Measurements from ENCODE around the gene FCAMR. TPM values are rescaled to one million over a fixed set of nuclear protein-coding genes. Genes with fewer than 3 reads are reported as not detected.

FCAMR gene
- total and polyA plus RNA-seq, 2 experiments from 2014 or later = not detected

- no peaks in the 10 kb centered on the region for H3K79me2 ChIP-seq (ENCODE audit: insufficient read depth)
- no peak for DNase-seq
- 71 to 90% methylated on average over 7 of the region's 7 CpGs for WGBS, 2 experiments (ENCODE audit: low coverage in 1 of 2, low lambda C conversion rate in 2 of 2, missing lambda C conversion rate in 2 of 2)
- H3K4me3 ChIP-seq = no peak overlapping the region
- no peak overlapping the region for H2AFZ ChIP-seq
- no peak overlapping the region for H3K4me2 ChIP-seq (ENCODE audit: unreplicated experiment)
- in situ Hi-C loops (cut with MboI) = no loop called here
- TF ChIP-seq EZH2 (IDR thresholded peaks at IDR 0.05; ENCODE audit: insufficient read depth, poor library complexity, severe bottlenecking) (no peak), EZH2phosphoT487 (IDR thresholded peaks at IDR 0.05; ENCODE audit: insufficient read depth, low read depth) (no peak)
- H3K9me3 ChIP-seq (ENCODE audit: low read depth) = no peaks in the 10 kb centered on the region
- no peaks in the 10 kb centered on the region for H4K20me1 ChIP-seq (ENCODE audit: insufficient read depth)
- no peak overlapping the region for H3K9ac ChIP-seq
- H3K36me3 ChIP-seq (ENCODE audit: low read depth) = no peaks in the 10 kb centered on the region
- H3F3A ChIP-seq (ENCODE audit: insufficient read depth) = no peaks in the 10 kb centered on the region
- H3K9me2 ChIP-seq (ENCODE audit: insufficient read depth) = no peaks in the 10 kb centered on the region
- no peaks in the 10 kb centered on the region; the same call in 1 of the 2 replicates for H3K27me3 ChIP-seq (replicated peaks; ENCODE audit: insufficient read depth)
- H3K27ac ChIP-seq = no peak overlapping the region
- H3K4me1 ChIP-seq (ENCODE audit: insufficient read depth) = no peaks in the 10 kb centered on the region
These were observed 8.0 kb downstream of the FCAMR start for GRCh38 chr1:206962272-206962671.

- no peak for TF ChIP-seq EZH2phosphoT487 (IDR thresholded peaks at IDR 0.05; ENCODE audit: insufficient read depth, low read depth)
- TF ChIP-seq EZH2 (IDR thresholded peaks at IDR 0.05; ENCODE audit: insufficient read depth, poor library complexity, severe bottlenecking) = no peak
- H3K27me3 ChIP-seq (replicated peaks; ENCODE audit: insufficient read depth) = no peaks in the 10 kb centered on the region; the same call in 1 of the 2 replicates
- H3K79me2 ChIP-seq (ENCODE audit: insufficient read depth) = no peaks in the 10 kb centered on the region
- no peaks in the 10 kb centered on the region for H4K20me1 ChIP-seq (ENCODE audit: insufficient read depth)
- no peaks in the 10 kb centered on the region for H3F3A ChIP-seq (ENCODE audit: insufficient read depth)
- no peaks in the 10 kb centered on the region for H3K9me3 ChIP-seq (ENCODE audit: low read depth)
- DNase-seq = no peak
- in situ Hi-C loops (cut with MboI) = no loop called here
- H3K4me1 ChIP-seq (ENCODE audit: insufficient read depth) = no peaks in the 10 kb centered on the region
- WGBS, 2 experiments (ENCODE audit: low coverage in 1 of 2, low lambda C conversion rate in 2 of 2, missing lambda C conversion rate in 2 of 2) = 81 to 83% methylated on average over 3 of the region's 3 CpGs
- H3K9ac ChIP-seq = no peak overlapping the region
- no peak overlapping the region for H3K27ac ChIP-seq
- H3K4me2 ChIP-seq (ENCODE audit: unreplicated experiment) = no peak overlapping the region
- no peak overlapping the region for H3K4me3 ChIP-seq
- no peaks in the 10 kb centered on the region for H3K9me2 ChIP-seq (ENCODE audit: insufficient read depth)
- no peak overlapping the region for H2AFZ ChIP-seq
- H3K36me3 ChIP-seq (ENCODE audit: low read depth) = no peaks in the 10 kb centered on the region
These were observed 8.6 kb downstream of the FCAMR start for GRCh38 chr1:206961668-206962067.

- no peak overlapping the region for H3K9ac ChIP-seq
- no peaks in the 10 kb centered on the region for H3K9me3 ChIP-seq (ENCODE audit: low read depth)
- in situ Hi-C loops (cut with MboI) = no loop called here
- no peaks in the 10 kb centered on the region for H4K20me1 ChIP-seq (ENCODE audit: insufficient read depth)
- no peak overlapping the region for H3K27ac ChIP-seq
- TF ChIP-seq EZH2phosphoT487 (IDR thresholded peaks at IDR 0.05; ENCODE audit: insufficient read depth, low read depth) (no peak), EZH2 (IDR thresholded peaks at IDR 0.05; ENCODE audit: insufficient read depth, poor library complexity, severe bottlenecking) (no peak)
- WGBS, 2 experiments (ENCODE audit: low coverage in 1 of 2, low lambda C conversion rate in 2 of 2, missing lambda C conversion rate in 2 of 2) = 57% methylated on average over 6 of the region's 6 CpGs
- no peak for DNase-seq
- no peak overlapping the region for H3K4me3 ChIP-seq
- H3K4me2 ChIP-seq (ENCODE audit: unreplicated experiment) = no peak overlapping the region
- H3K27me3 ChIP-seq (replicated peaks; ENCODE audit: insufficient read depth) = no peaks in the 10 kb centered on the region; the same call in 1 of the 2 replicates
- H3K4me1 ChIP-seq (ENCODE audit: insufficient read depth) = no peaks in the 10 kb centered on the region
- no peaks in the 10 kb centered on the region for H3K36me3 ChIP-seq (ENCODE audit: low read depth)
- no peaks in the 10 kb centered on the region for H3F3A ChIP-seq (ENCODE audit: insufficient read depth)
- H3K9me2 ChIP-seq (ENCODE audit: insufficient read depth) = no peaks in the 10 kb centered on the region
- no peaks in the 10 kb centered on the region for H3K79me2 ChIP-seq (ENCODE audit: insufficient read depth)
- no peak overlapping the region for H2AFZ ChIP-seq
These were observed 9.4 kb downstream of the FCAMR start for GRCh38 chr1:206960676-206961386.

GRCh38 chr1:206958144-206958543 lies 12.1 kb downstream of the FCAMR start:
- in situ Hi-C loops (cut with MboI) = no loop called here
- Histone ChIP-seq H4K20me1 (ENCODE audit: insufficient read depth) (no peaks in the 10 kb centered on the region), H3F3A (ENCODE audit: insufficient read depth) (no peaks in the 10 kb centered on the region), H3K9me2 (ENCODE audit: insufficient read depth) (no peaks in the 10 kb centered on the region), H3K4me1 (ENCODE audit: insufficient read depth) (no peaks in the 10 kb centered on the region), H3K9me3 (ENCODE audit: low read depth) (no peaks in the 10 kb centered on the region), H3K9ac (no peak overlapping the region), H3K27me3 (replicated peaks; ENCODE audit: insufficient read depth) (peaks cover 11% of the 10 kb centered on the region), H3K27ac (no peak overlapping the region), H2AFZ (no peak overlapping the region), H3K4me3 (no peak overlapping the region), H3K4me2 (ENCODE audit: unreplicated experiment) (no peak overlapping the region), H3K79me2 (ENCODE audit: insufficient read depth) (no peaks in the 10 kb centered on the region), H3K36me3 (ENCODE audit: low read depth) (no peaks in the 10 kb centered on the region)
- TF ChIP-seq EZH2 (IDR thresholded peaks at IDR 0.05; ENCODE audit: insufficient read depth, poor library complexity, severe bottlenecking) (no peak), EZH2phosphoT487 (IDR thresholded peaks at IDR 0.05; ENCODE audit: insufficient read depth, low read depth) (no peak)
- WGBS, 2 experiments (ENCODE audit: low coverage in 1 of 2, low lambda C conversion rate in 2 of 2, missing lambda C conversion rate in 2 of 2) = 42 to 59% methylated on average over 2 of the region's 2 CpGs
- DNase-seq = no peak

All from GM23248 (cell line).